Stomach (tissue), 4 donors: ENCODE data around the gene BCAM.

Experiments used
- CTCF ChIP-seq, 7 experiments: fragments of 450-650 bp in 4 of 7; fragments of 200-600 bp in 3 of 7; sonication (generic) in 3 of 7; IDR thresholded peaks; one replicate each; pipeline ENCODE4 v1.5.1; 2016 to 2019; ENCODE audit warnings: antibody characterized with exemption in 7 of 7, control low read depth in 2 of 7, mild to moderate bottlenecking in 1 of 7
- EP300 ChIP-seq: sonication (generic); formaldehyde crosslinking; IDR thresholded peaks from one replicate; pipeline ENCODE4 v1.6.1; 2017; ENCODE audit warnings: antibody characterized with exemption
- POLR2A ChIP-seq, 4 donors: fragments of 450-650 bp; IDR thresholded peaks; one replicate each; pipeline ENCODE4 v1.6.1; 2016; ENCODE audit warnings: antibody characterized with exemption in 4 of 4, control low read depth in 2 of 4, mild to moderate bottlenecking in 1 of 4, moderate library complexity in 1 of 4
- POLR2AphosphoS5 ChIP-seq, 3 donors: sonication (generic); formaldehyde crosslinking; IDR thresholded peaks; one replicate each; pipeline ENCODE4 v1.6.1; 2016; ENCODE audit warnings: antibody characterized with exemption in 3 of 3

- TF ChIP-seq CTCF (IDR thresholded peaks at IDR 0.05) (no peak), POLR2AphosphoS5 (IDR thresholded peaks at IDR 0.05) (peak in 2 of 3 donors; percentile 19 to 56), POLR2A (IDR thresholded peaks at IDR 0.05) (no peak), EP300 (no peak)
These were observed 32.4 kb upstream of the BCAM start for GRCh38 chr19:44776402-44777096.
